HCT116 (cell line): ENCODE results near the gene CXXC5. TPM values are rescaled to one million over a fixed set of nuclear protein-coding genes. Genes with fewer than 3 reads are reported as not detected.

Source experiments
- ATAC-seq: fragments of 200-7000 bp; cut with Tn5 transposase; 2 replicates; pipeline ENCODE4 v1.9.1; 2020; ENCODE audit warnings: mild to moderate bottlenecking, moderate library complexity
- BruUV-seq: library from RNA; stranded (reverse); fragments of 400-500 nt; replicated peaks from 2 replicates; lab custom pipeline; 2021; lab: Mats Ljungman, UMichigan
- CTCF ChIA-PET: fragments of 300-600 bp; sonication (Branson Sonifier 250); formaldehyde crosslinking; loops from one replicate; lab custom pipeline; 2021; ENCODE audit warnings: antibody characterized with exemption; lab: Charles Lee
- POLR2A ChIA-PET: fragments of 300-600, 350-600 bp; sonication (Branson Sonifier 250); formaldehyde crosslinking; loops from one replicate; lab custom pipeline; 2021; ENCODE audit warnings: antibody characterized with exemption; lab: Charles Lee
- RAD21 ChIA-PET, 2 experiments: fragments of 300-600 bp; sonication (Branson Sonifier 250); formaldehyde crosslinking; loops; one replicate each; lab custom pipeline; 2023; ENCODE audit warnings: low total read pairs in 2 of 2; ENCODE audit not compliant: uncharacterized antibody in 2 of 2, unreplicated experiment in 2 of 2, low non-redundant PET in 1 of 2; lab: Charles Lee
- DNase-seq: peaks from one replicate; pipeline ENCODE4 v3.0.0-alpha.2; 2010; ENCODE audit warnings: low read depth, low spot score
- H2AFZ ChIP-seq: fragments of 200-600 bp; shearing (Covaris generic), sonication (generic); 2 replicates; pipeline ENCODE4 v1.6.1; 2017; ENCODE audit warnings: low read depth, mixed run types, mixed read lengths, antibody characterized with exemption, low read length; ENCODE audit not compliant: poor library complexity, severe bottlenecking
- H3K27ac ChIP-seq: 2 replicates; pipeline ENCODE4 v1.5.1; 2012; ENCODE audit warnings: low read depth, low read length
- H3K27me3 ChIP-seq: fragments of 200-600 bp; sonication (generic); 2 replicates; pipeline ENCODE4 v1.6.1; 2016; ENCODE audit warnings: mixed run types, low read length, mixed read lengths; ENCODE audit not compliant: insufficient read depth
- H3K36me3 ChIP-seq, 2 experiments: fragments of 200-500 bp in 1 of 2; fragments of 200-600 bp in 1 of 2; sonication (Bioruptor generic) in 1 of 2; sonication (generic) in 1 of 2; 2 replicates each; pipeline versions ENCODE4 v1.5.1 to v1.6.1; 2014 to 2016; ENCODE audit warnings: low read length in 2 of 2, inconsistent platforms in 1 of 2, mixed read lengths in 1 of 2, mixed run types in 1 of 2; ENCODE audit not compliant: insufficient read depth in 2 of 2, control insufficient read depth in 1 of 2
- H3K4me1 ChIP-seq, 2 experiments: fragments of 200-600 bp in 1 of 2; sonication (generic) in 1 of 2; 2 replicates each; pipeline versions ENCODE4 v1.5.1 to v1.6.1; 2012 to 2017; ENCODE audit warnings: low read length in 2 of 2, inconsistent platforms in 1 of 2, mild to moderate bottlenecking in 1 of 2, mixed read lengths in 1 of 2, mixed run types in 1 of 2, moderate library complexity in 1 of 2; ENCODE audit not compliant: insufficient read depth in 2 of 2, control insufficient read depth in 1 of 2
- H3K4me2 ChIP-seq: fragments of 200-600 bp; sonication (generic); 2 replicates; pipeline ENCODE4 v1.6.1; 2017; ENCODE audit warnings: mixed run types, low read length, mixed read lengths
- H3K4me3 ChIP-seq, 2 experiments: fragments of 200-600 bp in 1 of 2; sonication (generic) in 1 of 2; replicated peaks in 1 of 2; 2 replicates each; pipeline ENCODE4 v1.5.1; 2011 to 2016; ENCODE audit warnings: low read length in 2 of 2, control low read depth in 1 of 2, low read depth in 1 of 2, mild to moderate bottlenecking in 1 of 2, mixed read lengths in 1 of 2, mixed run types in 1 of 2
- H3K79me2 ChIP-seq: fragments of 200-600 bp; sonication (generic); 2 replicates; pipeline ENCODE4 v1.6.1; 2017; ENCODE audit warnings: mild to moderate bottlenecking, mixed run types, low read length, moderate library complexity, mixed read lengths; ENCODE audit not compliant: insufficient read depth
- H3K9ac ChIP-seq: fragments of 200-600 bp; sonication (generic); 2 replicates; pipeline ENCODE4 v1.6.1; 2016; ENCODE audit warnings: low read length, mixed read lengths
- H3K9me2 ChIP-seq: fragments of 200-600 bp; sonication (generic), shearing (Covaris generic); 2 replicates; pipeline ENCODE4 v1.6.1; 2017; ENCODE audit warnings: mixed run types, mild to moderate bottlenecking, moderate library complexity; ENCODE audit not compliant: insufficient read depth
- H3K9me3 ChIP-seq, 2 experiments: fragments of 200-500 bp in 1 of 2; fragments of 200-600 bp in 1 of 2; sonication (Bioruptor generic) in 1 of 2; sonication (generic) in 1 of 2; 2 replicates each; pipeline ENCODE4 v1.6.1; 2014 to 2017; ENCODE audit warnings: low read length in 2 of 2, mixed read lengths in 2 of 2, inconsistent platforms in 1 of 2, low read depth in 1 of 2, mild to moderate bottlenecking in 1 of 2, mixed run types in 1 of 2, moderate library complexity in 1 of 2; ENCODE audit not compliant: control insufficient read depth in 1 of 2, insufficient read depth in 1 of 2
- H4K20me1 ChIP-seq: fragments of 200-600 bp; sonication (generic), shearing (Covaris generic); 2 replicates; pipeline ENCODE4 v1.6.1; 2017; ENCODE audit warnings: mixed run types, mild to moderate bottlenecking, moderate library complexity; ENCODE audit not compliant: insufficient read depth
- CTCF ChIP-seq, 3 experiments: fragments of 200-600 bp in 1 of 3; sonication (generic) in 1 of 3; IDR thresholded peaks in 2 of 3; conservative IDR thresholded peaks in 1 of 3; 2 replicates each; pipeline ENCODE4 v1.5.1; 2012 to 2017; ENCODE audit warnings: low read depth in 2 of 3, low read length in 2 of 3, antibody characterized with exemption in 1 of 3, borderline replicate concordance in 1 of 3, control low read depth in 1 of 3, mild to moderate bottlenecking in 1 of 3, mixed read lengths in 1 of 3, mixed run types in 1 of 3, moderate library complexity in 1 of 3; ENCODE audit not compliant: insufficient read depth in 1 of 3
- EGR1 ChIP-seq: IDR thresholded peaks from 2 replicates; pipeline ENCODE4 v1.6.1; 2012; ENCODE audit warnings: low read depth
- ELF1 ChIP-seq: IDR thresholded peaks from 2 replicates; pipeline ENCODE4 v1.6.1; 2012; ENCODE audit warnings: low read depth, borderline replicate concordance
- EZH2 ChIP-seq: fragments of 200-600 bp; sonication (generic); IDR thresholded peaks from 2 replicates; pipeline ENCODE4 v1.6.1; 2017; ENCODE audit warnings: antibody characterized with exemption, mixed run types
- EZH2phosphoT487 ChIP-seq: fragments of 200-600 bp; IDR thresholded peaks from 2 replicates; pipeline ENCODE4 v1.6.1; 2018; ENCODE audit warnings: antibody characterized with exemption, borderline replicate concordance
- FOSL1 ChIP-seq: IDR thresholded peaks from 2 replicates; pipeline ENCODE4 v1.6.1; 2012; ENCODE audit warnings: low read depth
- JUND ChIP-seq: IDR thresholded peaks from 2 replicates; pipeline ENCODE4 v1.6.1; 2012
- POLR2A ChIP-seq: IDR thresholded peaks from 2 replicates; pipeline ENCODE4 v1.7.0; 2011; ENCODE audit warnings: borderline replicate concordance; ENCODE audit not compliant: insufficient read depth, insufficient read length; ENCODE audit errors: extremely low read depth
- POLR2AphosphoS5 ChIP-seq: IDR thresholded peaks from 2 replicates; pipeline ENCODE4 v1.6.1; 2011; ENCODE audit warnings: mild to moderate bottlenecking, low read depth, low read length, moderate library complexity
- RAD21 ChIP-seq: IDR thresholded peaks from 2 replicates; pipeline ENCODE4 v1.6.1; 2012; ENCODE audit warnings: low read depth, mild to moderate bottlenecking
- REST ChIP-seq: IDR thresholded peaks from 2 replicates; pipeline ENCODE4 v1.6.1; 2012; ENCODE audit warnings: low read depth
- SIN3A ChIP-seq: IDR thresholded peaks from 2 replicates; pipeline ENCODE4 v1.6.1; 2012; ENCODE audit warnings: low read depth
- SP1 ChIP-seq: IDR thresholded peaks from 2 replicates; pipeline ENCODE4 v1.6.1; 2012; ENCODE audit warnings: low read depth
- SRF ChIP-seq: IDR thresholded peaks from 2 replicates; pipeline ENCODE4 v1.6.1; 2012; ENCODE audit warnings: low read depth
- TCF7L2 ChIP-seq: IDR thresholded peaks from 2 replicates; pipeline ENCODE4 v1.7.0; 2011; ENCODE audit warnings: borderline replicate concordance, inconsistent platforms; ENCODE audit not compliant: insufficient read depth, insufficient read length; ENCODE audit errors: extremely low read depth
- ZBTB33 ChIP-seq: IDR thresholded peaks from 2 replicates; pipeline ENCODE4 v1.6.1; 2011; ENCODE audit warnings: mild to moderate bottlenecking, low read length, moderate library complexity; ENCODE audit not compliant: insufficient replicate concordance; ENCODE audit errors: extremely low read depth
- ZFX ChIP-seq: fragments of 450-650 bp; IDR thresholded peaks from 2 replicates; pipeline ENCODE4 v1.6.1; 2017
- intact Hi-C: fragments of 100-400 bp; cut with micrococcal nuclease; formaldehyde crosslinking; loops from 2 replicates; pipeline ENCODE4 v1.10.0; 2022
- total RNA-seq: library from RNA; stranded (reverse); gene quantifications from one replicate; pipeline ENCODE4 v1.2.1, GENCODE V29; 2021; ENCODE audit not compliant: unreplicated experiment

CXXC5 gene
- total RNA-seq, 1 experiment from 2014 or later: 43.1 TPM

GRCh38 chr5:139699351-139699750 is 51.2 kb downstream of the CXXC5 start:
- Histone ChIP-seq H3K4me3 (no peak overlapping the region), H4K20me1 (no peaks in the 10 kb centered on the region)

More at GRCh38 chr5:139699351-139699750, 51.2 kb downstream of the CXXC5 start:
- ChIA-PET CTCF (interaction anchor here (1.3 kb wide), 1 partner anchor 9 kb away, joined by 4 read pairs; no protein-coding TSS in a partner anchor), RAD21 (no interaction called here), POLR2A (interaction anchor here (1.0 kb wide), 1 partner anchor 52 kb away, joined by 3 read pairs; the partner anchor contains the start of gene CXXC5)
- intact Hi-C loops: no loop called here
- Histone ChIP-seq H3K27ac (no peak overlapping the region), H3K27me3 (no peaks in the 10 kb centered on the region), H3K9ac (no peak overlapping the region), H2AFZ (no peak overlapping the region), H3K79me2 (no peaks in the 10 kb centered on the region), H3K9me3 (no peaks in the 10 kb centered on the region), H3K9me2 (no peaks in the 10 kb centered on the region), H3K4me1 (peaks cover 18 to 45% of the 10 kb centered on the region in 2 experiments; a peak in 3 of 4 replicates), H3K4me2 (no peak overlapping the region), H3K36me3 (no peaks in the 10 kb centered on the region)
- ATAC-seq (no peak), DNase-seq (no peak)
- BruUV-seq: no TSS peak
- TF ChIP-seq SP1: no peak
- no peak for TF ChIP-seq REST
- TF ChIP-seq RAD21: no peak
- TF ChIP-seq EGR1: no peak
- TF ChIP-seq FOSL1: no peak
- no peak for TF ChIP-seq EZH2
- TF ChIP-seq SIN3A: no peak
- TF ChIP-seq ZFX: no peak
- no peak for TF ChIP-seq EZH2phosphoT487
- TF ChIP-seq JUND: no peak
- no peak for TF ChIP-seq TCF7L2
- TF ChIP-seq POLR2A: no peak
- no peak for TF ChIP-seq SRF
- no peak for TF ChIP-seq ELF1
- no peak for TF ChIP-seq CTCF (IDR thresholded peaks at IDR 0.05 in 2 of 3, conservative IDR thresholded peaks at IDR 0.05 in 1 of 3; ENCODE audit: borderline replicate concordance in 1 of 3, insufficient read depth in 1 of 3, low read depth in 2 of 3, low read length in 2 of 3)
- TF ChIP-seq ZBTB33: no peak
- no peak for TF ChIP-seq POLR2AphosphoS5
